Esophagus squamous epithelium (tissue), 4 donors: ENCODE measurements around the gene KCTD21.

Source experiments
- POLR2A ChIP-seq, 4 donors: fragments of 450-650 bp; IDR thresholded peaks; one replicate each; pipeline ENCODE4 v1.6.1; 2017; ENCODE audit warnings: antibody characterized with exemption in 4 of 4, mild to moderate bottlenecking in 4 of 4, moderate library complexity in 3 of 4
- TF ChIP-seq, protein P1 (sequence below), 6 experiments: fragments of 450-650 bp in 4 of 6; fragments of 200-600 bp in 2 of 6; sonication (generic) in 2 of 6; IDR thresholded peaks; one replicate each; pipeline ENCODE4 v1.5.1; 2016 to 2019; ENCODE audit warnings: antibody characterized with exemption in 6 of 6, mild to moderate bottlenecking in 4 of 6, moderate library complexity in 4 of 6

DNA sequence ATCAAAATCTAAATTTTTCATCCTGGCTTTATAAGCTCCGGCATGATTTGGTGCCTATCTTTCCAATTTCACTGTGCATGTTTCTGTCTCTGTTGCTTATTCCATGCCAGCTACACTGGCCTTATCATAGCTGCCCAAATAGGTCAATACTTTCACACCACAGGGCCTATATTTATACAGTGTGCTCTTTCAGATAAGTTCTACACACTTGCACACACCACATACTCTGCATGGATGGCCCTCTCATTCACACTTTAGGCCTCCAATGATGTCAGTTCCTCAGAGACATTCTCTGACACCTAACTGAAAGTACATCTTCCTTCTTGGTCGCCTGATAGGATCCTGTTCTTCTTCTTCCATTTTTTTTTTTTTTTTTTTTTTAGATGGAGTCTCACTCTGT is 56.0 kb downstream of the KCTD21 start:
- TF ChIP-seq, protein P1, sequence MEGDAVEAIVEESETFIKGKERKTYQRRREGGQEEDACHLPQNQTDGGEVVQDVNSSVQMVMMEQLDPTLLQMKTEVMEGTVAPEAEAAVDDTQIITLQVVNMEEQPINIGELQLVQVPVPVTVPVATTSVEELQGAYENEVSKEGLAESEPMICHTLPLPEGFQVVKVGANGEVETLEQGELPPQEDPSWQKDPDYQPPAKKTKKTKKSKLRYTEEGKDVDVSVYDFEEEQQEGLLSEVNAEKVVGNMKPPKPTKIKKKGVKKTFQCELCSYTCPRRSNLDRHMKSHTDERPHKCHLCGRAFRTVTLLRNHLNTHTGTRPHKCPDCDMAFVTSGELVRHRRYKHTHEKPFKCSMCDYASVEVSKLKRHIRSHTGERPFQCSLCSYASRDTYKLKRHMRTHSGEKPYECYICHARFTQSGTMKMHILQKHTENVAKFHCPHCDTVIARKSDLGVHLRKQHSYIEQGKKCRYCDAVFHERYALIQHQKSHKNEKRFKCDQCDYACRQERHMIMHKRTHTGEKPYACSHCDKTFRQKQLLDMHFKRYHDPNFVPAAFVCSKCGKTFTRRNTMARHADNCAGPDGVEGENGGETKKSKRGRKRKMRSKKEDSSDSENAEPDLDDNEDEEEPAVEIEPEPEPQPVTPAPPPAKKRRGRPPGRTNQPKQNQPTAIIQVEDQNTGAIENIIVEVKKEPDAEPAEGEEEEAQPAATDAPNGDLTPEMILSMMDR (IDR thresholded peaks at IDR 0.05), result no peak
- no peak for TF ChIP-seq POLR2A (IDR thresholded peaks at IDR 0.05)
